GM12891 (cell line): Measurements from ENCODE around the gene ARID1B.

Experiments used
- PAX5 ChIP-seq: IDR thresholded peaks from 2 replicates; pipeline ENCODE4 v1.6.1; 2011; ENCODE audit warnings: low read length, moderate library complexity, mild to moderate bottlenecking; ENCODE audit not compliant: insufficient read depth, severe bottlenecking
- POLR2A ChIP-seq: IDR thresholded peaks from 2 replicates; pipeline ENCODE4 v1.6.1; 2011; ENCODE audit warnings: low read depth, low read length, control low read depth
- POLR2AphosphoS5 ChIP-seq: IDR thresholded peaks from 2 replicates; pipeline ENCODE4 v1.6.1; 2011; ENCODE audit warnings: low read depth, low read length, control low read depth
- POU2F2 ChIP-seq: IDR thresholded peaks from 2 replicates; pipeline ENCODE4 v1.6.1; 2011; ENCODE audit warnings: low read depth, mild to moderate bottlenecking, control low read depth, low read length, moderate library complexity
- SPI1 ChIP-seq: IDR thresholded peaks from 2 replicates; pipeline ENCODE4 v1.6.1; 2011; ENCODE audit warnings: low read depth, low read length, control low read depth
- TAF1 ChIP-seq: IDR thresholded peaks from 2 replicates; pipeline ENCODE4 v1.6.1; 2011; ENCODE audit warnings: low read depth, low read length, control low read depth

DNA sequence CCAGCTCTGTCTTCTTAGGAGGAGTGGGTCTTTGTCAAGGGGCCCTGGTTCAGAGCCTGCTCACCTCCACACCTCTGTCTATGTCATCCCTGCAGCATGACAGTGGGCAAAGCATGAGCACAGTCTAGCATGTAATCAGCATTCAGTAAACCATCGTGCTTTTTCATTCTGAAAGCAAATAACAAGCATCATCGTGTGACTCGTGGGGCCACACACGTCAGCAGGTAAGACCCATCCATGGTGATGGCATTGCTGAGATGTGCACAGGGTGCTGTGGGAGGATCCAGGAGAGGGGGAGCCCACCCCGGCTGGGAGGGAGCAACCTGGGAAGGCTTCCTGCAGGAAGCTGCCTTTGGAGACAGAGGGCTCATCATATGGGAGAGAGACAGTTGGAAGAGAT lies 439.4 kb downstream of the ARID1B start:
- TF ChIP-seq POLR2AphosphoS5 = no peak
- no peak for TF ChIP-seq POLR2A
- TF ChIP-seq SPI1 = no peak
- no peak for TF ChIP-seq TAF1
- no peak for TF ChIP-seq POU2F2
- TF ChIP-seq PAX5 = no peak
